HepG2 (cell line): ENCODE data around the gene SLC4A7. TPM values are rescaled to one million over a fixed set of nuclear protein-coding genes. Genes with fewer than 3 reads are reported as not detected.

Experiments
- ARID3A ChIP-seq: IDR thresholded peaks from 2 replicates; pipeline ENCODE4 v1.6.1; 2012; ENCODE audit warnings: low read depth, low read length, improper control_type of control experiment
- ARID5B ChIP-seq: IDR thresholded peaks from 2 replicates; pipeline ENCODE4 v1.4.0; 2020; ENCODE audit warnings: mild to moderate bottlenecking, missing genetic modification reagents
- ATF1 ChIP-seq: IDR thresholded peaks from 2 replicates; pipeline ENCODE4 v1.6.1; 2016; ENCODE audit warnings: mild to moderate bottlenecking, control low read depth
- FOXA1 ChIP-seq, 2 experiments: fragments of 450-650 bp in 1 of 2; sonication (generic) in 1 of 2; formaldehyde crosslinking in 1 of 2; IDR thresholded peaks; 2 replicates each; pipeline versions ENCODE4 v1.4.0 to v1.6.1; 2016 to 2020; ENCODE audit warnings: missing genetic modification reagents in 1 of 2
- FOXK1 ChIP-seq: sonication (generic); formaldehyde crosslinking; IDR thresholded peaks from 2 replicates; pipeline ENCODE4 v1.4.0; 2020; ENCODE audit warnings: low read depth, missing genetic modification reagents, borderline replicate concordance
- GABPA ChIP-seq, 2 experiments: IDR thresholded peaks; 2 replicates each; pipeline ENCODE4 v1.6.1; 2011 to 2016; ENCODE audit warnings: low read depth in 2 of 2, low read length in 1 of 2, missing biosample characterization in 1 of 2, missing genetic modification characterization in 1 of 2
- HOMEZ ChIP-seq: IDR thresholded peaks from 2 replicates; pipeline ENCODE4 v1.6.1; 2016; ENCODE audit warnings: low read depth
- KDM3A ChIP-seq: IDR thresholded peaks from 2 replicates; pipeline ENCODE4 v1.6.1; 2018; ENCODE audit warnings: low read depth, missing compliant biosample characterization
- MIXL1 ChIP-seq: IDR thresholded peaks from 2 replicates; pipeline ENCODE4 v1.6.1; 2016
- PAX8 ChIP-seq: sonication (generic); formaldehyde crosslinking; IDR thresholded peaks from 2 replicates; pipeline ENCODE4 v1.8.0; 2022; ENCODE audit warnings: mild to moderate bottlenecking, missing genetic modification reagents, borderline replicate concordance
- SIX4 ChIP-seq: sonication (generic); formaldehyde crosslinking; IDR thresholded peaks from 2 replicates; pipeline ENCODE4 v1.4.0; 2020; ENCODE audit warnings: missing genetic modification reagents
- THAP11 ChIP-seq: IDR thresholded peaks from 2 replicates; pipeline ENCODE4 v1.6.1; 2016; ENCODE audit warnings: missing biosample characterization, missing genetic modification reagents
- ZBTB34 ChIP-seq: sonication (generic); formaldehyde crosslinking; IDR thresholded peaks from 2 replicates; pipeline ENCODE4 v1.8.0; 2022; ENCODE audit warnings: mild to moderate bottlenecking, missing genetic modification reagents
- ZFAT ChIP-seq: sonication (generic); formaldehyde crosslinking; conservative IDR thresholded peaks from 2 replicates; pipeline ENCODE4 v1.8.1; 2023; ENCODE audit warnings: missing genetic modification reagents, inconsistent platforms
- ZFP82 ChIP-seq: sonication (generic); formaldehyde crosslinking; IDR thresholded peaks from 2 replicates; pipeline ENCODE4 v1.5.1; 2020; ENCODE audit warnings: mild to moderate bottlenecking, missing genetic modification reagents, borderline replicate concordance
- ZNF333 ChIP-seq: sonication (generic); formaldehyde crosslinking; IDR thresholded peaks from 2 replicates; pipeline ENCODE4 v1.4.0; 2020; ENCODE audit warnings: mild to moderate bottlenecking, missing genetic modification reagents, borderline replicate concordance
- ZNF503 ChIP-seq: sonication (generic); formaldehyde crosslinking; IDR thresholded peaks from 2 replicates; pipeline ENCODE4 v1.4.0; 2020; ENCODE audit warnings: missing genetic modification reagents
- ZNF713 ChIP-seq: sonication (generic); formaldehyde crosslinking; IDR thresholded peaks from 2 replicates; pipeline ENCODE4 v1.4.0; 2020; ENCODE audit warnings: mild to moderate bottlenecking, missing genetic modification reagents
- polyA plus RNA-seq, 8 experiments: library from polyadenylated mRNA; depleted of rRNA in 3 of 8; stranded (reverse) in 7 of 8; unstranded in 1 of 8; fragments of >200 nt; fragmentation: Illumina TruSeq in 4 of 8; extraction: Trizol in 4 of 8; gene quantifications; 2 replicates each; pipeline versions ENCODE4 v1.2.1 to v1.2.3, GENCODE V29; 2011 to 2016; ENCODE audit warnings: low read depth in 4 of 8, missing spikeins in 1 of 8, mixed read lengths in 1 of 8; ENCODE audit not compliant: insufficient read depth in 1 of 8
- total RNA-seq, 5 experiments: library from RNA; depleted of rRNA; stranded (reverse); fragments of >200 nt; fragmentation: Illumina TruSeq; extraction: Trizol; gene quantifications; 2 replicates each; pipeline ENCODE4 v1.2.3, GENCODE V29; 2016; ENCODE audit warnings: low read depth in 1 of 5

Gene SLC4A7
- total and polyA plus RNA-seq, 2 of the 13 experiments (the other 11 are each of a cell fraction or from before 2014, with no cell fraction given), result 16.4 to 43.8 TPM

GRCh38 chr3:27376109-27376772 lies 107.9 kb downstream of the SLC4A7 start (continued):
- TF ChIP-seq ARID5B (CRISPR knock-in tag), result peak; percentile 92
- TF ChIP-seq ZNF713 (CRISPR knock-in tag), result no peak
- peak; percentile 52 for TF ChIP-seq THAP11 (CRISPR knock-in tag)
- TF ChIP-seq PAX8, result no peak
- 0 out of 2 replicates have a peak, but pooled peaks have one; percentile 10 for TF ChIP-seq ATF1
- no peak for TF ChIP-seq ZNF333
- no peak for TF ChIP-seq GABPA (IDR thresholded peaks at IDR 0.05; ENCODE audit: low read depth, low read length)
- TF ChIP-seq GABPA (CRISPR knock-in tag; IDR thresholded peaks at IDR 0.05; ENCODE audit: low read depth), result peak; percentile 19; the same call in 1 of the 2 replicates
- TF ChIP-seq KDM3A, result 0 out of 2 replicates have a peak, but pooled peaks have one; percentile 39
- 0 out of 2 replicates have a peak, but pooled peaks have one; percentile 42 for TF ChIP-seq SIX4 (CRISPR knock-in tag)
- TF ChIP-seq ZNF503 (CRISPR knock-in tag), result peak; percentile 77; the same call in 1 of the 2 replicates
- peak; percentile 23; the same call in 1 of the 2 replicates for TF ChIP-seq HOMEZ (CRISPR knock-in tag)
- peak; percentile 79 for TF ChIP-seq MIXL1 (CRISPR knock-in tag)
- TF ChIP-seq FOXK1 (CRISPR knock-in tag), result peak; percentile 70; the same call in 1 of the 2 replicates
- TF ChIP-seq ARID3A, result peak; percentile 83
- TF ChIP-seq ZBTB34 (CRISPR knock-in tag), result no peak
- no peak for TF ChIP-seq ZFAT (CRISPR knock-in tag)
- TF ChIP-seq ZFP82 (CRISPR knock-in tag), result no peak
- 0 out of 2 replicates have a peak, but pooled peaks have one; percentile 16 for TF ChIP-seq FOXA1 (IDR thresholded peaks at IDR 0.05)
- peak; percentile 52 for TF ChIP-seq FOXA1 (CRISPR knock-in tag; IDR thresholded peaks at IDR 0.05)
